RCC 7860 (cell line): Measurements from ENCODE around the gene DENR.

Experiments used
- DNase-seq: peaks from one replicate; pipeline ENCODE4 v3.0.0-alpha.2; 2015; ENCODE audit warnings: low spot score
- FAIRE-seq: peaks from 2 replicates; lab custom pipeline; 2012; peaks lifted over from hg19 to GRCh38; lab: Jason Lieb, UNC

The DENR gene

GRCh38 chr12:122813310-122813713, 60.7 kb downstream of the DENR start:
- FAIRE-seq (no peak), DNase-seq (no peak)

DNA sequence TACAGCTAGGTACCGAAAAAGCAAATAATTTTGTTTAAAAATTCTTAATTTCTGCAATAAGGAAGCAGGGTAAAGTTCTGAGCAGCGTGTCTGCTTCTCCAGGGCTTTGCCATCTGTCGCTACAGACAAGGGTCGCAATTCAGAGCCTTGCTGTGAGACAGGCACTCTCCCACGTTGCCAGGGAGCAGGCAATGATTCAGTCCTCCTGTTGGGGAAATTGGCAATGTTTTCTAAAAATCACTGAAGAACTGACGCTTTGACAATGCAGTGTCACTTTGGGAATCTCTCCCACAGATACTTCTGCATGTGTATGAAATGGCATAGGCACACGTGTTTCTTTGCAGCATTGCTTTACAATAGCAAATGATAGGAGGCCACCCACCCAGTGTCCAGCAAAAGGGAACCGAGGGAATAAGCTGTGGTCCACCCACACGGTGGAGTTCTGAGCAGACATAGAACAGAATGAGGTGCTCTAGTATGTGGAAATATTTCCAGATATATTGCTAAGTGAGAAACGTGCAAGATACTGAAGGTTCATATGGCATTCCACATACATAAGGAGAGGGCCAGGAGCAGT, 66.7 kb downstream of the DENR start:
- no peak for DNase-seq
- FAIRE-seq = no peak

DNA sequence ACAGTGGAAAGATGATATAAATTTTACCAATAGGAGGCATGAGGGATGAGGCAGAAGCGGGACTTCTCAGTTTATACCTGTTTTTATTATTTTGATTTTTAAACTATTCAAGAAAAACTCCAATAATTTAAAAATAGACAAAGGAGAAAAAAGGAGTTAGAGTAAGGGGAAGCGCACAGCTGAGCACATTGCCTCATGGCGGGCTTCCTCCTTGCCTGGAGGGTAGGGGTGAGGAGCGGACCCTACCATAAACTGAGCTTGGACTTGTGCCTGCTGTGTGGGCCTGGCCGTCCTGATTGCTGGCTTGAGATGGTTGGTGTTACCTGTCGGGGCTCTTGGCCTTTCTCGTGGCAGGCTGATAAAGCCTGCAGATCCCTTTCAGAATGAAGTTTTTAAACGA, 67.5 kb downstream of the DENR start:
- DNase-seq = no peak
- FAIRE-seq = no peak
